MM.1S (cell line): Measurements from ENCODE around the gene CSF1.
A peak's percentile ranks its signal among the peaks of the same experiment; 100 is the strongest.

Experiments used
- DNase-seq: peaks from one replicate; pipeline ENCODE4 v3.0.0-alpha.2; 2015
- H2AFZ ChIP-seq: fragments of 300-600 bp; sonication (generic); 2 replicates; pipeline ENCODE4 v1.6.0; 2016; ENCODE audit warnings: antibody characterized with exemption, low read length
- H3F3A ChIP-seq: fragments of 300-600 bp; sonication (generic); 2 replicates; pipeline ENCODE4 v1.6.1; 2016; ENCODE audit warnings: mild to moderate bottlenecking, antibody characterized with exemption, low read length, moderate library complexity, mixed read lengths; ENCODE audit not compliant: insufficient read depth
- H3K27ac ChIP-seq: fragments of 300-600 bp; sonication (generic); 2 replicates; pipeline ENCODE4 v1.5.1; 2016; ENCODE audit warnings: mild to moderate bottlenecking, low read length
- H3K27me3 ChIP-seq: fragments of 300-600 bp; sonication (generic); replicated peaks from 2 replicates; pipeline ENCODE4 v1.6.0; 2016; ENCODE audit warnings: low read length; ENCODE audit not compliant: insufficient read depth
- H3K36me3 ChIP-seq: fragments of 300-600 bp; sonication (generic); replicated peaks from 2 replicates; pipeline ENCODE4 v1.6.1; 2016; ENCODE audit warnings: mild to moderate bottlenecking, low read length, mixed read lengths; ENCODE audit not compliant: insufficient read depth
- H3K4me1 ChIP-seq: fragments of 300-600 bp; sonication (generic); 2 replicates; pipeline ENCODE4 v1.6.1; 2016; ENCODE audit warnings: low read length, mixed read lengths
- H3K4me2 ChIP-seq: fragments of 300-600 bp; sonication (generic); 2 replicates; pipeline ENCODE4 v1.6.0; 2016; ENCODE audit warnings: low read depth, low read length
- H3K4me3 ChIP-seq: fragments of 300-600 bp; sonication (generic); 2 replicates; pipeline ENCODE4 v1.5.1; 2016; ENCODE audit warnings: low read length, mixed read lengths
- H3K79me2 ChIP-seq: fragments of 300-600 bp; sonication (generic); 2 replicates; pipeline ENCODE4 v1.6.1; 2016; ENCODE audit warnings: mixed run types, low read length, mixed read lengths
- H3K9ac ChIP-seq: fragments of 300-600 bp; sonication (generic); 2 replicates; pipeline ENCODE4 v1.6.1; 2016; ENCODE audit warnings: low read length, mixed read lengths
- H3K9me2 ChIP-seq: fragments of 300-600 bp; sonication (generic); replicated peaks from 2 replicates; pipeline ENCODE4 v1.6.1; 2016; ENCODE audit warnings: mild to moderate bottlenecking, low read length, mixed read lengths; ENCODE audit not compliant: insufficient read depth
- H3K9me3 ChIP-seq: fragments of 300-600 bp; sonication (generic); replicated peaks from 2 replicates; pipeline ENCODE4 v1.6.1; 2016; ENCODE audit warnings: mild to moderate bottlenecking, low read length, mixed read lengths; ENCODE audit not compliant: insufficient read depth
- H4K20me1 ChIP-seq: fragments of 300-600 bp; sonication (generic); 2 replicates; pipeline ENCODE4 v1.6.1; 2016; ENCODE audit warnings: mild to moderate bottlenecking, low read length, moderate library complexity, mixed read lengths; ENCODE audit not compliant: insufficient read depth
- EZH2 ChIP-seq: fragments of 300-600 bp; sonication (generic); optimal IDR thresholded peaks from 2 replicates; pipeline ENCODE3; 2017; ENCODE audit warnings: low read depth, mild to moderate bottlenecking, antibody characterized with exemption, low read length, mixed read lengths
- EZH2phosphoT487 ChIP-seq: fragments of 300-600 bp; sonication (generic); IDR thresholded peaks from 2 replicates; pipeline ENCODE4 v1.6.1; 2018; ENCODE audit warnings: antibody characterized with exemption, low read length
- TF ChIP-seq, protein P1 (sequence below): fragments of 300-600 bp; sonication (generic); IDR thresholded peaks from 2 replicates; pipeline ENCODE4 v1.5.1; 2016; ENCODE audit warnings: antibody characterized with exemption, low read length, mixed read lengths

Gene CSF1

DNA sequence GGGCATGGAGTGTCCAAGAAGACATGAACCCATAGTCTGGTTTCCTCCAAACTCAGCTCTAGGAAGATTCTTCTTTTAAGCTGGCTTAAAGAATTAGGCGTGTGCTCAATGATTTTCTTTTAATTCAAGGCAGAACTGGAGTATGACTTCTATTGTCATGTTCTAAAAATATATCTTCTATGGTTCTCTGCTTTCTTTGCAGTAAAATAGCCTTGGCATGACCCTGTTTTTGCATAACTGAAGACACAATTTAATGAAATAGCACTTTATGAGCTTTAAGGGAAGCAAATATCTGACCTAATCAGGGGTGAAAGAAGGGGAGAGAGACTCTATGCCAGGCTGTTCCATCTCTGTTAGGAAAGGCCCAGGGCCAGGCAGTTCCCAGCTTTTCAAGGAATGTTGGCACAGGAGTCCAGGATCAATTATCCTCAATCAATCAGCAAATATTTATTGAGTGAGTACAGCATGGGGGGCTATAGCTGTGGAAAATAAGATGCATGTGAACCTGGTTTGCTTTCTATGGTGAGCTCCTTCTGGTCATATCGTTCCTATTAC, 7.2 kb upstream of the CSF1 start:
- Histone ChIP-seq H3K4me3 (no peak overlapping the region), H3F3A (no peaks in the 10 kb centered on the region)

DNA sequence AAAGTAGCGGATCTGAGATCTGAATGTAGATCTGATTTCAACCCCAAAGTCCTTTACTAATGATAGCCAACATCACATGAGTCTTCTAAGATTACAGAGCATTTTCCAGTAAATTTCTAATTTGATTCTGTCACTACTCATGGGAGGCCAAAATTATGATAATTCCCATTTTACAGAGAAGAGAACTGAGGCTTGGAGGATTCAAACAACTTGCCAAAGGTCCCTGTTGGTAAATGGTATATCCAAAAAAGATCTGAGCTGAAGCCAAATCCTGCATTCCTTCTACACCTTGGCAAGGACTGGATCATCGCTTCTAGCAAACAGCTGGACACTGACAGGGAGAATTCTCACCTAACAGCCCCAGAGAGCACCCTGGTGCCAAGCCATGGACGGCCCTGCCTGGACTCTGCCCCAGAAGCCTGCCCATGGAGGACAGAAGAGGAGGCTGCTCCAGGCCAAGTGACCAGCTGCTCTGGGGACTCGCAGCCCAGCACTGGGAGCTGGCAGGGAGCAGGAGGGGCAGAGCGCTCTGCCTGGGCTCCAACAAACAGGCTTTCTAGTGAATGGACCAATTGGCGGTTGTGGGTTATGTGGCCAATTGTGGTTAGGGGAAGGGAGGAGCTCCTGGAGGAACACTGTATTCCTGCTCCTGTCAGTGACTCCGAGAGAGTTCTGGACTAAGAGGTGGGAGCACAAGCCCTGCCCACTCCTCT, 6.4 kb upstream of the CSF1 start:
- no peak overlapping the region for H3K4me2 ChIP-seq
- H3K27me3 ChIP-seq = no peaks in the 10 kb centered on the region
- no peak overlapping the region for H2AFZ ChIP-seq
- no peak for DNase-seq
- H3K9me2 ChIP-seq = no peaks in the 10 kb centered on the region
- H3K79me2 ChIP-seq = no peaks in the 10 kb centered on the region
- H3K4me3 ChIP-seq = no peak overlapping the region
- H3K9ac ChIP-seq = no peak overlapping the region
- H4K20me1 ChIP-seq = no peaks in the 10 kb centered on the region
- H3F3A ChIP-seq = no peaks in the 10 kb centered on the region
- H3K36me3 ChIP-seq = no peaks in the 10 kb centered on the region
- TF ChIP-seq EZH2phosphoT487 (no peak), EZH2 (no peak)
- TF ChIP-seq, protein P1, sequence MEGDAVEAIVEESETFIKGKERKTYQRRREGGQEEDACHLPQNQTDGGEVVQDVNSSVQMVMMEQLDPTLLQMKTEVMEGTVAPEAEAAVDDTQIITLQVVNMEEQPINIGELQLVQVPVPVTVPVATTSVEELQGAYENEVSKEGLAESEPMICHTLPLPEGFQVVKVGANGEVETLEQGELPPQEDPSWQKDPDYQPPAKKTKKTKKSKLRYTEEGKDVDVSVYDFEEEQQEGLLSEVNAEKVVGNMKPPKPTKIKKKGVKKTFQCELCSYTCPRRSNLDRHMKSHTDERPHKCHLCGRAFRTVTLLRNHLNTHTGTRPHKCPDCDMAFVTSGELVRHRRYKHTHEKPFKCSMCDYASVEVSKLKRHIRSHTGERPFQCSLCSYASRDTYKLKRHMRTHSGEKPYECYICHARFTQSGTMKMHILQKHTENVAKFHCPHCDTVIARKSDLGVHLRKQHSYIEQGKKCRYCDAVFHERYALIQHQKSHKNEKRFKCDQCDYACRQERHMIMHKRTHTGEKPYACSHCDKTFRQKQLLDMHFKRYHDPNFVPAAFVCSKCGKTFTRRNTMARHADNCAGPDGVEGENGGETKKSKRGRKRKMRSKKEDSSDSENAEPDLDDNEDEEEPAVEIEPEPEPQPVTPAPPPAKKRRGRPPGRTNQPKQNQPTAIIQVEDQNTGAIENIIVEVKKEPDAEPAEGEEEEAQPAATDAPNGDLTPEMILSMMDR = no peak
- H3K4me1 ChIP-seq = peaks cover 14% of the 10 kb centered on the region
- H3K9me3 ChIP-seq = no peaks in the 10 kb centered on the region
- H3K27ac ChIP-seq = no peak overlapping the region

More for the DNA sequence above, 7.2 kb upstream of the CSF1 start:
- Histone ChIP-seq H3K4me2 (no peak overlapping the region), H3K9me2 (no peaks in the 10 kb centered on the region), H3K27me3 (no peaks in the 10 kb centered on the region), H2AFZ (no peak overlapping the region), H3K4me1 (peaks cover 14% of the 10 kb centered on the region), H3K9me3 (no peaks in the 10 kb centered on the region), H3K36me3 (no peaks in the 10 kb centered on the region), H4K20me1 (no peaks in the 10 kb centered on the region), H3K79me2 (no peaks in the 10 kb centered on the region), H3K9ac (no peak overlapping the region), H3K27ac (no peak overlapping the region)
- no peak for DNase-seq
- TF ChIP-seq, protein P1 = no peak
- TF ChIP-seq EZH2phosphoT487 (no peak), EZH2 (no peak)

DNA sequence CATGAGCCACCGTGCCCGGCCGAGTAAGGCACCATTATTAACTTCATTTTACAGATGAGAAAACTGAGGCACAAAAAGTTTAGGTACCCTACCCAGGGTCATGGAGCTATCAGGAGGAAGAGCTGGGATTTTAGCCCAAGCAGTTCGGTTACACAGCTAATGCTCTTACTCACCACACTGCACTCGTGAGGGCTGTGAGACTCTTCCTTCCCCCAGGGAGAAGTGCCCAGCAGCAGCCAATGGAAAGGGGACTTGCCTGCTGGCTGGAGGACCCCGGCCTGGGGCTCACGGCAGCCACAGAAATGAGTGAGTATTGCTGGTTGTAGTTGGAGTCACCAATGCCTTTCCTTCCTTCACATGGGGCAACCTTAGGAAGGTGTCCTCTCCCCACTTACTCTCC, 5.2 kb upstream of the CSF1 start:
- Histone ChIP-seq H3K36me3 (no peaks in the 10 kb centered on the region), H3K9ac (no peak overlapping the region), H3K4me1 (peaks cover 14% of the 10 kb centered on the region), H3K4me2 (no peak overlapping the region), H2AFZ (peak overlapping the region; percentile 48; the same call in 1 of the 2 replicates), H3F3A (no peaks in the 10 kb centered on the region), H3K27me3 (no peaks in the 10 kb centered on the region; the same call in 1 of the 2 replicates), H3K9me3 (no peaks in the 10 kb centered on the region), H4K20me1 (no peaks in the 10 kb centered on the region), H3K9me2 (no peaks in the 10 kb centered on the region), H3K4me3 (no peak overlapping the region), H3K79me2 (no peaks in the 10 kb centered on the region), H3K27ac (peak overlapping the region; percentile 52; the same call in 1 of the 2 replicates)
- DNase-seq = no peak
- TF ChIP-seq, protein P1 = no peak
- TF ChIP-seq EZH2 = no peak
- TF ChIP-seq EZH2phosphoT487 = no peak
